Esophagus squamous epithelium (tissue), 4 donors: ENCODE results near the gene SUPT20H.

Source experiments
- CTCF ChIP-seq, 6 experiments: fragments of 450-650 bp in 4 of 6; fragments of 200-600 bp in 2 of 6; sonication (generic) in 2 of 6; IDR thresholded peaks; one replicate each; pipeline ENCODE4 v1.5.1; 2016 to 2019; ENCODE audit warnings: antibody characterized with exemption in 6 of 6, mild to moderate bottlenecking in 4 of 6, moderate library complexity in 4 of 6
- POLR2A ChIP-seq, 4 donors: fragments of 450-650 bp; IDR thresholded peaks; one replicate each; pipeline ENCODE4 v1.6.1; 2017; ENCODE audit warnings: antibody characterized with exemption in 4 of 4, mild to moderate bottlenecking in 4 of 4, moderate library complexity in 3 of 4

GRCh38 chr13:36981156-36981743 lies 78.2 kb downstream of the SUPT20H start:
- TF ChIP-seq CTCF (IDR thresholded peaks at IDR 0.05) (peak in 5 of 6 experiments; percentile 24 to 65 (median 33)), POLR2A (IDR thresholded peaks at IDR 0.05) (no peak)
